ENCODE data around the gene SDC3.

The SDC3 gene

GRCh38 chr1:30904962-30905335, 3.6 kb downstream of the SDC3 start:
- DNase-seq (ENCODE audit: low read depth in 2 of 2) = no peak

DNA sequence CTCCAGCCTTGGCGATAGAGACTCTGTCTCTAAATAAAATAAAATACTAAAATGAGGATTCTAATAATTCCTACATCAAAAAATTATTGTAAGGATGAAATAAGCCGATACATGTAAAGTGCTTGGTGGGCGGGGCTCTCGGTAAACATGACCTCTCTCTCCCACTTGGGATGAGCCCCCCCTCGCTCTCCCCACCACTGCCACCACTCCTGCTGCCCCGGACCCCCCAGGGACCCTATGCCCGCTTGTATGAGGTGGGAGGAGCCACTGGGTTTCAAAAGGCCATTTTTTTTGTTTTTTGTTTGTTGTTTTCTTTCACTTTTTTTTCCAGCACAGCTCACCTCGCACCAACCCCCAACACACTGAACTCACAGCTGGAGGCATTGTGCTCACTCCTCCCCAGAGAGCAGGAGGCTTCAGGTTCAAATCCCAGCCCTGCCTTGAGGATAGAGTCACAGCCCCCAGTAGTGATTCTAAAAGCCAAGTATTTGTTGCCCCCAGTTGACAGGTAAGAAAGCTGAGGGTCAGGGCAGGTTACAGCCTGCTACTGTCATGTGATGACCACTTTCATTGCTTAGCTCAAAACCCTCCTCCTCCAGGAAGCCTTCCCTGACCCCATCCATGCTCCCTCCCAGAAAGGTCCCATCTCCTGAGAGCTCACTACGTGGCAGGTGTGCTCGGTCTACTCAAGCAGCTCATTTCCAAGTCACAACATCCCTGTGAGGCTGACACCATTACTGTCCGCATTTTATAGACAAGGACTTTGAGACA, 4.2 kb downstream of the SDC3 start:
- no peak for DNase-seq (ENCODE audit: low read depth in 2 of 2)

DNA sequence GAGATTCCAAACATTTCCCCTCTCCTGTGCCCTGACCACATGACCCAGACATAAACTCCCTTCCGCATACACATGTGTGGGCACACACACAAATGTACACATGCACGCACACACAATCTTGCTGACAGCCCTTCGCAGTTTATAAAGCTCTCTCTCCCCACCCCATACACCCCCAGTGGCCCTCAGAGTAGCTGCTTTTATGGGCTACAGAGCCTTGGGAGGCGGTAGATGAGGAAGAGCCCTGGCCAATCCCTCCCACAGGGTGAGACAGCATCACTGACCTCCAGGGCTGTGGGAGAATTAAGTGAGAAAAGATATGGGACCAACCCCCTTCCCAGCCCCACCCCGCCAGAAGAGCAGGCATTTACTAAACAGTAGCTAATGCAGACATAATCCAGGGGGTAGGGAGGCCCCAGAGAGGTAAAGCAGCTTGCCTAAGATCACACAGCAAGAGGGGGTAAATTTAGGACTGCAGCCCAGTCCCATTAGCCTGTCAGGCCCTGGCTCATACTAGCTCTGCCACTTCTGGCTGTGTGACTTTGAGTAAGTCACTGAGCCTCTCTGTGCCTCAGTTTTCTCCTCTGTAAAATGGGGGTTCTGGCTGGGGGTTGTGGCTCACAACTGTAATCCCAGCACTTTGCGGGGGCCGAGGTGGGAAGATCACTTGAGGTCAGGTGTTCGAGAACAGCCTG, 5.1 kb downstream of the SDC3 start:
- no peak for DNase-seq (ENCODE audit: low read depth in 2 of 2)

- DNase-seq (ENCODE audit: low read depth in 2 of 2) = no peak
Measured at GRCh38 chr1:30902593-30903290, 5.8 kb downstream of the SDC3 start.

GRCh38 chr1:30901798-30902581, 6.6 kb downstream of the SDC3 start:
- DNase-seq (ENCODE audit: low read depth in 2 of 2) = no peak

GRCh38 chr1:30900931-30901560, 7.5 kb downstream of the SDC3 start:
- no peak for DNase-seq (ENCODE audit: low read depth in 2 of 2)

DNA sequence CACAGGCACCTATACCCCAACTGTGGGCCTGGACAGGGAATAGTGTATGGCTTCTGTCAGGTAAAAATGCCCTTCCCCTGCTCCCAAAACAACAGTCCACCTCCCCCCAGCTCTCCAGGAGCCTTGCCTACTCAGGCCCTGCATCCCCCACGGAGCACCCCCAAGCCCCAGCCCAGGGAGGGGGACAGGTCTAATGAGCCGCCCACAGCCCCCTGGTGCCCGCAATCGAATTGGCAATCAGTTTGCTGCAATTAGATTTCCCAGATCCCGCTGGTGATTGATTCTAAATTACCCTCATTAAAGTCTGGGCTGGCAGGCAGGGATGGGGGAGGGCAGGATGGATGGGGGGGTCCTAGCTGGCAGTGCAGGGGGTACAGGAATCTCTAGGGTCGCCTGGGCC, 8.1 kb downstream of the SDC3 start:
- no peak for DNase-seq (ENCODE audit: low read depth in 2 of 2)

DNA sequence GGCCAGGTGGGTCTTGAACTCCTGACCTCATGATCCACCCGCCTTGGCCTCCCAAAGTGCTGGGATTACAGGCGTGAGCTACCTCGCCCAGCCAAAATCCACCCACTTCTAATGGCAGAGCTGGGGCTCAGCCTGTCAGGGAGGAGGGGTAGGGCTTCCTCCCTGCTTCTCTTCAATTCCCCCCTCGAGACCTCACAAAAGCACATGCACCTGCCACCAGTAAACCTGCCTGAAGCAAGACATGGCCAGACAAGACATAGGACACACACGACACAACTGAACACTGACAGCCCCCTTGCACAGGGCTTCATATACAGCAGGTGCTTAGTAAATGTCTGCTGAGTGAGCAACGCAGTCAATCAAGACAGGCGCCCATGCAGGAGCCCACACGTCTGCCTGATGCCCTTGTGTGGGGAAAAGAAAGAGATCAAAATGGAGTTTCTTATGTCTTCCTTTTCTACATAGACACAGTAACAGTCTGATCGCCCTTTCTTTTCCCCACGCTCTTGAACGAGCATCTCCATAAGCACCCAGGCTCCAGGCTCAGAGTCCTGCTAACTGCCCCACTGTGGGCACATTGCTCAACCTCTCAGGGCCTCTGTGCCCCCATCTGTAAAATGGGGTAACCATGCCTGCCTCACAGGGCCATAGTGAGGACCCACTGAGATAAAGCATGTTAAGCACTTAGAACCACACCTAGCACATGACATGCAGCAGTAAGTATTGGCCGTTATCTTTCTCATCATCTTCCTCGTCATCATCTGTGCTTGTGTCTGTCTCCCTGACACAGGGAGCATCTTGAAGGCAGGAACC, 8.8 kb downstream of the SDC3 start:
- no peak for DNase-seq (ENCODE audit: low read depth in 2 of 2)

- DNase-seq (ENCODE audit: low read depth in 2 of 2) = no peak
Measured at GRCh38 chr1:30898031-30898815, 10.3 kb downstream of the SDC3 start.

- DNase-seq (ENCODE audit: low read depth in 2 of 2) = no peak
Measured at GRCh38 chr1:30896905-30897304, 11.7 kb downstream of the SDC3 start.

DNA sequence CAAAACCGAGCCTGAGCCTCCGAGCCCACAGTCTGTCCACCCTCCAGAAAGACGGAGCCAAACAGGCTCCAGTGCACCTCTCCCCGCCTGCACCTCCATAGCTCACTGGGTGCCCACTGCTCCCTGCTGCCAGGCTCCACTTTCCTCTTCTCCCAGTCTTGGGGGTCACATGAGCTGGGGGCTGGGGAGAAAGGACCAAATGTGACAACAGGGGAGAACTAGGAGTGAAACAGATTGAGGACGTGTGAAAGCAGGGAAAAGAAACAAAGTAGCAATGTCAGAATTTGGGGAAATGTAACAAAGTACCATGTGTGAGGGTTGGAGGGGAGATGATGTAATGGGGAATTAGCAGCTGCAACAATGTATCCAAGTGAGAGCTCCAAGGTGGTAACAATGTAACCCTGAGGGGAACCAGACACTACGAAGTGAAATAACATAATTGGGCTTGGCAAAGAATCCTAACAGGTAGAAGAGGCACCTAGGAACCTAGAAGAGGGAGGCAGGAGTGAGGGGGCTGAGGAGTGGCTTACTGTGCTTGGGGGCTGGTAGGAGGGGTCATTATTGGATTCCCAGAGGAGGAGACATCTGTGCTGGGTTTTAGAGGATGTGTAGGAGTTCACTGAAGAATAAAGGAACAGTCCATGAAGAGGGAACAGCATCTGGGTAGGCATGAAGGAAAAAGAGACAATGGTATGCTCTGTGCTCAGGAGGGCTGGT, 12.5 kb downstream of the SDC3 start:
- DNase-seq (ENCODE audit: low read depth in 2 of 2) = no peak

- no peak for DNase-seq (ENCODE audit: low read depth in 2 of 2)
Measured at GRCh38 chr1:30895382-30895943, 13.1 kb downstream of the SDC3 start.

DNA sequence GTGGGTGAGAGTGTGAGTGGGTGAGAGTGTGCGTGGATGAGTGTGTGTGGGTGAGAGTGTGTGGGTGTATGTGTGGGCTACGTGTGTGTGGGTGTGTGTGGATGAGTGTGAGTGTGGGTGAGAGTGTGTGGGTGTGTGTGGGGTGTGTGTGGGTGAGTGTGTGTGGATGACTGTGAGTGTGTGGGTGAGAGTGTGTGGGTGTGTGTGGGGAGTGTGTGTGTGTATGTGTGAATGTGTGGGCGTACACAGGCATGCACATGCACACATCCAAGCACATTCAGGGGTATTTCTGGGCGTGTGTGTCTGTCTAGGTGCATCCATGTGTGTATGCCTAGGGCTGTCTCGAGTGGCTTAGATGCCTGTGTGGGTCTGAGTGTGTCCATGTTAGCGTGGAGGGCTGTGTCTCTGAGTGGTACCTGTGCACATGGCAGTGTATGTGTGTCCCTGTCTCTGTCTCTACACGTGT, 14.0 kb downstream of the SDC3 start:
- DNase-seq (ENCODE audit: low read depth in 2 of 2) = no peak

GRCh38 chr1:30893776-30894507, 14.6 kb downstream of the SDC3 start:
- no peak for DNase-seq (ENCODE audit: low read depth in 2 of 2)

DNA sequence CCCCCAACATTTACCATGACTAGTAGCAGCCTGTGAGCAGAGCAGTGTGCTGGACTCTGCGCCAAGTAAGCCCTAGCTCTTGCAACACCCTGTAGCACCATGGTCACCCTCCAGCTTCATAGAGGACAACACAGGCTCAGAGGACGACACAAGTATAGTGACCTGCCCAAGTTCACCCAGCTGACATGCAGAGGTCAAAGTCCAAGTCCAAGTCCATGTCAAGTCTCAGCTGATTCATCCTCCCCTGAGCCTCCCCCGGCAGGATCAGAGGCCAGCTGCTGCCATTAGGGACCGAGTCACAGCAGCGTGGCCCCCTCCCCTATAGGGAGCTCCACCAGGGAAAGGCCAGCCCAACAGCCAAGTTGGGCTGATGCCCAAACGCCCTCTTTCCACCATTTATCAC, 15.9 kb downstream of the SDC3 start:
- no peak for DNase-seq (ENCODE audit: low read depth in 2 of 2)

DNA sequence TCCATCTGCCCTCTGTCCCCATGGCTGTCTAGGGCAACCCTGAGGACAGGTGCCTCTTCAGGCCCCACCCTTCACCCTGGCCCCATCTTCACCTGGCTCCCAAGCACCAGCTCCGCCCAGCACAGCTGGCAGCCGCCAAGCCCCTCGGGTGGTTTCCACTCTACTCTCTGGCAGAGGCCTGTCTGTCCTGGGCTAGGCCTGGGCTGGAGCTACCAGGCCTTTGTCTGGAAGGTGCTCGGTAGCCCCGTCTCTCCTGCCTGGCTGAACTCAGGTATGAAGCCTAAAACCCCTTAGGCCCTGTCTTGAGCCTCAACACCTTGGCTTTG, 17.4 kb downstream of the SDC3 start:
- no peak for DNase-seq (ENCODE audit: low read depth in 2 of 2)

DNA sequence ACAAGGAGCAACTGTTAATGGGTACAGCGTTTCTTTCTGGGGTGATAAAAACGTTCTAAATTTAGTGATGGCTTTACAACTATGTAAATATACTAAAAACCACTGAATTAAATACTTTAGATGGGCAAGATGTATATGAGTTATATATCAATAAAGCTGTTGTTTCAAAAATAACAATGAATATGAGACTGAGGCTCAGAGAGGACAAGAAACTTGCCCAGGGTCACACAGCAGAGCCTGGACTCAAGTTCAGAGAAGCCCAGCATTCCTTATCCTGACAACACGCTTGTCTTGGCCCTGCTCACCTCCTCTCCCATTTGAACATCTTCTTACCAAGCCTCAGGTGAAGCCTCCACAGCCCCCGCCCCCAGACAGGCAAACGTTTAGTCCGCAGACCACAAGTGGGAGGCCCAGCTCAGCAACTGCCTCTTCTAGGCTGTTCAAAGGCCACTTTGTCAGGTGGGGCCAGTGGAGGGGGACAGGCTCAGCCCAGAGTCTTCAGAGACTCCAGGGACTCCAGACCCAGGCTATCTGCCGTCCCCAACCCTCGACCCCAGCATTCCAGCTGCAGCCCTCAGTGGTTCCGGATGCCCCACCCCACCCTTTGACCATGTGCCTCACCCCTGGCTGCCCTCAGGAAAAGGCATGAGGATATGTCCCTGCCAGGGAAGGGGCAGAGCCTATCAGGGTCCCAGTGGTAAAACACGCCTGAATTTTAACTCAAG, 17.9 kb downstream of the SDC3 start:
- DNase-seq (ENCODE audit: low read depth in 2 of 2) = no peak

GRCh38 chr1:30889511-30889910, 19.0 kb downstream of the SDC3 start:
- no peak for DNase-seq (ENCODE audit: low read depth in 2 of 2)

Data from stimulated activated CD4-positive, alpha-beta T cell treated with anti-CD3 and anti-CD28 coated beads, Interleukin-12 subunit alpha, Interleukin-12 subunit beta, amount 100 ng/mL, for 24 hours (primary cell).